GM15510 (cell line): Measurements from ENCODE around the gene ALOX15B.

Source experiments
- POLR2A ChIP-seq: IDR thresholded peaks from 3 replicates; pipeline ENCODE4 v1.6.1; 2011; ENCODE audit warnings: borderline replicate concordance; ENCODE audit not compliant: insufficient read length; ENCODE audit errors: extremely low read depth

ALOX15B gene

DNA sequence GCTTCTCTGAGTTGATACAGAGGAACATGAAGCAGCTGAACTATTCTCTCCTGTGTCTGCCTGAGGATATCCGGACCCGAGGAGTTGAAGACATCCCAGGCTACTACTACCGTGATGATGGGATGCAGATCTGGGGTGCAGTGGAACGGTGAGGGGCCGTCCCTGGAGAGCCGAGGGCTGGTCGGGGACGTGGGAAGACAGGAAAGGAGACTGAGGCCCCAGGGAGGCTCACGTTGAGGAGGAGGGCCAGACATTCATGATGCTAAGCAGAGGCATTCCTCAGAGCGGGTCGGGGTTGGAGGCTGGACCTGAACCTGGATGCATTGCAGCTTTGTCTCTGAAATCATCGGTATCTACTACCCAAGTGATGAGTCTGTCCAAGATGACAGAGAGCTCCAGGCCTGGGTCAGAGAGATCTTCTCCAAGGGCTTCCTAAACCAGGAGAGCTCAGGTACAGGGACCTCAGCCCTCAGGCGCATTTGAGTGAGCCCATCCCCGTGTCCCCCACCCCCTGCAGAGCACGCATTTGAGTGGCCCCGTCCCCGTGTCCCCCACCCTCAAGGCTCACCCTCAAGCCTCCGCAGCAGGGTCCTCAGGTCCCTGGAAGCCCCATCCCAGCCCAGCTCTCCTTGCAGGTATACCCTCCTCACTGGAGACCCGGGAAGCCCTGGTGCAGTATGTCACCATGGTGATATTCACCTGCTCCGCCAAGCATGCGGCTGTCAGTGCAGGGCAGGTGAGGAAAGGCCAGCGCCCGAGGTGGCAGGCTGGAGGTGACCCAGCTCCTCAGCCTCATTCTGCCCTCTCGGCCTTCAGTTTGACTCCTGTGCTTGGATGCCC is 8.3 kb downstream of the ALOX15B start:
- no peak for TF ChIP-seq POLR2A

DNA sequence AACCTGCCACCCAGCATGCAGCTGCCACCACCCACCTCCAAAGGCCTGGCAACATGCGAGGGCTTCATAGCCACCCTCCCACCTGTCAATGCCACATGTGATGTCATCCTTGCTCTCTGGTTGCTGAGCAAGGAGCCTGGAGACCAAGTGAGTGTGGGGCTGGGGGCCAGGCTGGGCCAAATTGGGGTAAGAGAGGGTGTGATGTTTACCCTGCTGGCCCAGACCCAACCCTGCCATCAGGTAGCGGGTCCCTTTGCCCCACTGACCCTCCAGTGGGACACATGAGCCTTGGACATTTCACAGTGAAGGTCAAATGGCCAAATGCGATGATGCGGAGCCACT is 8.9 kb downstream of the ALOX15B start:
- no peak for TF ChIP-seq POLR2A

DNA sequence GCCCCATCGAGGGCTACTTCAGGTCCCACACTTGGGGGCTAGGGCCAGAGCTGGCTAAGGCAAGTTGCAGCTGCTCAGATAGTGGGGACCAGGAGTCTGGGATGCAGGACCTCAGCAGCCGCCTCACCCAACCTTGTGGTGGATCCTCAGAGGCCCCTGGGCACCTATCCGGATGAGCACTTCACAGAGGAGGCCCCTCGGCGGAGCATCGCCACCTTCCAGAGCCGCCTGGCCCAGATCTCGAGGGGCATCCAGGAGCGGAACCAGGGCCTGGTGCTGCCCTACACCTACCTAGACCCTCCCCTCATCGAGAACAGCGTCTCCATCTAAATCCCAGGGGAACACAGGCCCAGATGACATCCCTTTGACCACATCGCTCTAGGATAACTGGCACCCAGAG is 9.4 kb downstream of the ALOX15B start:
- no peak for TF ChIP-seq POLR2A

DNA sequence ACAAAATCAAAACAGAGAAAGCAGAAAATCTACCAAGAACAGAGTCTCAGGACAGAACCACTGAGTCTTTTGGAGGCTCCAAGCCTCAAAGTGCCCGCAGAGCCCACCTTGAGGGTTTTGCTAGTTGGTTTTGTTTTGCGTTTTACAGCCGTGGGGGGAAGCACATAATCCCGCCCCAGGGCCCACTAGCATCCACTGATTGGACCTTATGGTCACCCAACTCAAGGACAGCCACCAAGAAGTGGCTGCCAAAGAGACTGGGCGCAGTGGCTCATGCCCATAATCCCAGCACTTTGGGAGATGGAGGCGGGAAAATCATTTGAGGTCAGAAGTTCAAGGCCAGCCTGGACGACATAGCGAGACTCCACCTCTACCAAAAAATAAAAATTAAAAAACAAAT is 9.9 kb downstream of the ALOX15B start:
- no peak for TF ChIP-seq POLR2A

DNA sequence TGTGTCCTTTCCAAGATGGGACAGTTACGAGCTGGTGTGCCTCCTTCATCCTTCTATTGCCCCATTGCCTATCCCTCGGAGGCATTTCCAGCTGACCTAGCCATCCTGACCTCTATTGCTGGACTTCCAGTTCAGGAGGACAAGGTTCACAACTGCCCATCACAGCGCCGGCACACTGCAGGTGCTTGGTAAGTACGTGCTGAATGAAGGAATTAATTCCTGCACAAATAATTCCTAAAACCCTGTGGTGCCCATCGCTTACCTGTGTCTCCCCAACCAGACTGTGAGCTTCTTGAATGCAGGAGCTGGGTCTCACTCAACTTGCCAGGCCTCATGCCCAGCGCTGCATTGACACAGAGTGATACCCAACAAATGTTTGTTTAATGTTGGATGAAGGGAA is 13.0 kb downstream of the ALOX15B start:
- no peak for TF ChIP-seq POLR2A

DNA sequence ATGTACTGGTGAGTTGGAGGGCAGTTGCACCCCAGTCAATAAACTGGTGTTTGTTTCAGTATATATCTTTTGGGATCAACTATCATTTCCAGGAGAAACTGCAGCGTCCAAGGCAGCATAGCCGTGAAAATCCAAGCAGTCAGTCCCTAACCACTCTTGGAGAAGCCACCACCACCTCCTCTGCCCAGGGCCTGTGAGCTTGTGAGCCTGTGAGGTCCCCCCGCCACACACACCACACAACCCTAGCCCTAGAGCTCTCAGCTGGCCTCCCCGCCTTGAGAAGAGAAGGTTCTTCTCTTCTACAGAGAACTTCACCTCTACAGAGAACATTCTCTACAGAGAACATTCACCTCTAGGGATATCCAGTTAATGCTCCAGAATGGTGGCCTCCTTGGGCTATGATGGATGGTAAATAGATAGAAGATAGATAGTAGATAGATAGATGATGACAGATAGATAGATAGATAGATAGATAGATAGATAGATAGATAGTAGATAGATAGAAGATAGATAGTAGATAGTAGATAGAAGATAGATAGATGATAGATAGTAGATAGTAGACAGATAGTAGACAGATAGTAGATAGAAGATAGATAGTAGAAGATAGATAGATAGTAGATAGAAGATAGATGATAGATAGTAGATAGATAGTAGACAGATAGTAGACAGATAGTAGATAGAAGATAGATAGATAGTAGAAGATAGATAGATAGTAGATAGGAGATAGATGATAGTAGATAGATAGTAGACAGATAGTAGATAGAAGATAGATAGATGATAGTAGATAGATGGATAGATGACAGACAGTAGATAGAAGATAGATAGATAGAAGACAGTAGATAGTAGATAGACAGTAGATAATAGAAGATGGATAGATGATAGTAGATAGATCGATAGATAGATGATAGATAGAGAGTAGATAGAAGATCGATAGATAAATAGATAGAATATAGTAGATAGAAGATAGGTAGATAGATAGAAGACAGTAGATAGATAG is 13.7 kb downstream of the ALOX15B start:
- no peak for TF ChIP-seq POLR2A

DNA sequence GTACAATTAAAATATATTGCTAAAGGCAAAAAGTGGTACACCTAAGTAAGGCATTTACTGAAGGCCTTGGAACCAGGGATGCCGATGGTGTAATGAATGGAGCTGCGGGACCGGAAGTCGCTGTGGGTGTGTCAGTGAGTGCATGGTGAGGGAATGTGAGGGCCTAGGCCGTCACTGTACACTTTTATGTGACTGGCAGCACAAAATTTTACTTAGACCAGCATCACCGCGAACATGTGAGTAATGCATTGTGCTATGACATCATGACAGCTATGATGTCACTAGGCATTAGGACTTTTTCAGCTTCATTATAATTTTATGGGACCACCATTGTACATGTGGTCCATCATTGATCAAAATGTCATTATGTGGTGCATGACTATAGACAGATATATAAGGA is 14.7 kb downstream of the ALOX15B start:
- no peak for TF ChIP-seq POLR2A

DNA sequence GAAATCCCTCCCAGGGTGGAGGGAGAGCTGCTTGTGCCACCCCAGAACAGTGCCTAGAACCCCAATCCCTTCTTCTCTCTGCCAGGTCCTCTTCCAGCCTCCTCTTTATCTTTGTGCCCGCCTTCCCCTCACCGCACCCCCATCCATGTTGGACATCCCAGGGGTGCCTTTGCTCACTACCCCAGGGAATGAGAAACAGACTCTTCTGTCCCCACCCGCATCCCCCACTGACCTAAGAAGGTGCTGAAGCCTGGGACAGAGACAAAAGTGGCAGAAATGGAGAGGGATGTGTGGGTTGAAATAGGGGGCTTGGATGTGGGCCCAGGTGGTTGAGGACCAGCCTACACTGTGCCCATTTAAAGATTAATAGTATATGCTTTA is 17.0 kb downstream of the ALOX15B start:
- TF ChIP-seq POLR2A = no peak

DNA sequence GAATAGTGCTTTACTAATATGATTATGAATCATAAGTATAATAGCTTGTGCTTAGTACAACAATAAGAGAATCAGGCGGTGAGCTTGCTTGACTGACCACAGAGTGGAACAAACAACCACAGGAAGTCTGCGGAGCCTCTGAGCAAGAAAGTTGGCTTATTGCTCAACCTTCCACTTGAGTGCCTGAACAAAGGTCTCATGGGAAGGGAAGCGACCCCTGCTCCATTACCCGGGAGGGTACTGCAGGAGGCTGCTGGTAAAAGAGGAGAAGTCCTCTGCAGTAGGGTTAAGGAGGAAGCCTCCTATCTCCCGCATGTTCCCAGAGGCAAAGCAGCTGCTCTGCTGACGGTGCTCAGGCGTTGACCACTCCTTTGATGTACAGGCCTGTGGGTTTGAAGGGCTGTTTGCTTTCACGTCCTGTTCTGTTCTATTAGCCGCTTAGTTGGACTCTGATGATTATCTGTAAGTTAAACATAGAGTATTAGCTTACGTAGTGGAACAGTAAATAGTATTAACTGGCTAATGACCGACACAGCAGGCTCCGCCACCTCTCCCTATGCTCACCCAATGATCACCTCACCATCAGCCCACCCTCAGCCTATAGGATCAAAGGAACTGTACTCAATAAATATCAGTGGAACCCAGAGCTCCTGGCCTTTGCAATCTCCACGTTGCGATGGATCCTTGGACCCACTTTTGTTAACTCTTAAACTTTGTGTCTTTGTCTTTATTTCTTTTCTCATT is 17.5 kb downstream of the ALOX15B start:
- no peak for TF ChIP-seq POLR2A

DNA sequence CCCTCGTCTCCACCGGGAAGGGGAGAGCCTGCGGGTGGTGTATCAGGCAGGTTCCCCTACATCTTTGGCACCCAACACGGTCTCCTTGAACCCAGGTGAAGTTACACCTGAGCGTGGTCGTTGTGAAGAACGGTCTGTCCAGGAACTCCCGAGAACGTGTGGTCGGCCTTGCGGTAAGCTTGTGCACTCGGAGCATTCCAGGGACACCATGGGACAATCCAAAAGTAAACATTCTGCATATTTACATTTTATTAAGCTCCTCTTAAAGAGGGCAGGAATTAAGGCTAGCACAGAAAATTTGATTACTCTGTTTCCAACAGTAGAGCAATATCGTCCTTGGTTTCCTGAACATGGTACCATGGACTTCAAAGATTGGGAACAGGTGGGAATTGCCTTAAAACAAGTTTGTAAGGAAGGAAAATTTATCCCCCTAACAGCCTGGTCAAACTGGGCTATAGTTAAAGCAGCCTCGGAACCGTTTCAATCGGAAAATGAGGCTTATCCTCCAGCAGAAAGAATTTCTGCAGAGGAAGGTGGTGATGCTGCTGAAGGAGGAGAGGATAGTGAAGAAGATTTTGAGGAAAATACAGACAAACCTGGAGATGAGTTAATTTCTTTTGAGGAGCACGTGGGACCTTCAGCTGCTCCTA is 18.2 kb downstream of the ALOX15B start:
- no peak for TF ChIP-seq POLR2A

DNA sequence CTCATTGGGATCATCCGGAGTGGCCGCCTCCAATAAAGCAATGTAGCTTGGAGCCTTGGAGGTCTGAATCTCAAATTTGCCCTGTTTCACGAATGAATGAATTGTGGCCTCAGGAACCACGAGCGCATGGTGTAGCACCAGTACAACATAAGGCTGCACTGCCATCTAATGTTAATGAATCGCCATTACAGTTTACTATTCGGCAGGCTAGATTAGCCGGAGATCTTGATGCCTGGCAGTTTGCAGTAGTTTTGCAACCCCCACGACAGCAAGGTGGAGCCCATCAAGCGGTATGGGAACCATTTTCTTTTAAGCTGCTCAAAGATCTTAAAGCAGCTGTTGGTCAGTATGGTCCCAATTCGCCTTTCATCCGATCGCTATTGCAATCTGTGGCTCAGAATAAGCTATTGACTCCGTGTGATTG is 18.8 kb downstream of the ALOX15B start:
- TF ChIP-seq POLR2A = no peak

DNA sequence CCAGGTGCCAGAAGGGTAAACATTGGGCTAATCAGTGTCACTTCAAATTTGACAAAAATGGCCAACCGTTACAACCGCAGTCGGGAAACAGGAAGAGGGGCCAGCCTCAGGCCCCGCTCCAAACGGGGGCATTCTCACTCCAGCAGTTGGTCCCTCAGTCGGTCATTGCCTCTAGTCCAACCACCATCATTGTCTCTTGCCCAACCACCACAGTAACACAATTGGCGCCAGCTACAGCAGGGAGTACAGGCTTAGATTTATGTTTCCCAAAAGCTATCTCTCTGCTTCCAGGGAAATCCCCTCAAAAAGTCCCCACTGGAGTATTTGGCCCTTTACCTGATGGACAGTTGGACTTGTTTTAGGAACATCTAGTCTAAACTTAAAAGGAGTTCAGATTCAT is 20.3 kb downstream of the ALOX15B start:
- no peak for TF ChIP-seq POLR2A

DNA sequence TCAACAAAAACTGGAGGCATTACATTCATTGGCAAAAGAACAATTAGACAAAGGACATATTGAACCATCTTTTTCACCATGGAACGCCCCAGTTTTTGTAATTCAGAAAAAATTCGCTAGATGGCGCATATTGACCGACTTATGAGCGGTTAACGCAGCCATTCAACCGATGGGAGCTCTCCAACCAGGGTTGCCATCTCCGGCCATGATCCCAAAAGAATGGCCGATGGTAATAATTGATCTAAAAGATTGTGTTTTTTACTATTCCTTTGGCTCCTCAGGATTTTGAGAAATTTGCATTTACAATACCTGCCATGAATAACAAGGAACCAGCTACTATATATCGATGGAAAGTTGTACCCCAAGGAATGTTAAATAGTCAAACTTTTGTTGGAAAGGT is 21.4 kb downstream of the ALOX15B start:
- TF ChIP-seq POLR2A = no peak

DNA sequence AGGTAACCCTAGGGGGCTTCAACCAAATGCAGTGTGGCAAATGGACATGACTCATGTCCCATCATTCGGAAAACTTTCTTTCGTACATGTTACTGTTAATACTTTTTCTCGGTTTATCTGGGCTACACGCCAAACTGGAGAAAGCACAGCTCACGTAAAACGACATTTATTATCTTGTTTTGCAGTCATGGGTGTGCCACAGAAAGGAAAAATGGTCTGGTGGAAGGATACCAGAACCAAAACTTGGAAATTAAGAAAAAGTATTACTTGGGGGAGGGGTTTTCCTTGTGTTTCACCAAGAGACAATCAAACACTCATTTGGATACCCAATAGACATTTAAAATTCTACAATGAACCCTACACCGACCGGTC is 23.6 kb downstream of the ALOX15B start:
- TF ChIP-seq POLR2A = no peak
